Ramos (cell line): ENCODE results near the gene CDK5R1.

ENCODE experiments used
- in situ Hi-C: fragments of 300-500 bp; cut with MboI; formaldehyde crosslinking; loops from one replicate; pipeline ENCODE4 v1.14.3; 2022; ENCODE audit warnings: low sequenced_read_pairs; ENCODE audit not compliant: unreplicated experiment

Gene CDK5R1

DNA sequence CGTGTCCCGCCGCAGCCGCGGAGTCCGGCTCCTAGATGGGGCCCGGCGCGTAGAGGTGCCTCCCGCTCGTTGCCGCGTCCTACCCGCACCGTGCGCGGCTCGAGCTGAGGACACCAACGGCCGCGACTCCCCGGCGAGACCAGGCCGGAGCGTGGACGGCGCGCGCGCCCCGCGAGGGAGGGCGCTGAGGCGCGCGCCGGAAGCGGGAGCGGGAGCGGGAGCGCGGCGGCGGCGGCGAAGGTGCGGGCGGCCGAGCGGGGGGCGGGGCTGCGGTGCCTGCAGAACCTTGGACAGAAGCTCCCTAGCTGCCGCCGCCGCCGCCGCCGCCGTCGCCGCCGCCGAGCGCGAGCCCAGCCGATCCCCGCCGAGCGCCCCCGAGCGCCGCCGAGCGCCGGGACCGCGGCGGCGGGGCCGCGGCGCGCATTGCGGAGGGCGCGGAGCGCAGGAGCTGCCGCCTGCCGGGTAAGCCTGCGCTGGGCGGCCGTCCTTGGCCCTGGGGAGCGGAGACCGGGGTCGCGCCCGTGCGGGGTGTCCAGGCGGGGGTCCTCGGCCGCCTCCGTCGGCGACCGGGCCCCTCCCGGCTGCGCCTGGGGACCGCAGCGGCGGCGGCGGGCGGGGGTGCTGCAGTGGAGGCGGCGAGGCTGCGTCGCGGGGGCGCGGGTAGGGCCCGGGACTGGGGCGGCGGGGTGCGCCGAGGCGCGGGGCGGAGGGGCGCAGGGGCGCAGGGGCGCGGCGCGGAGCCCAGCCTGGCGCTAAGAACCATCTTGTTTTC, at the start of gene CDK5R1:
Gene CDK5R1 (plus strand): TSS at position 293 of the 772 bp plus-strand sequence. CDS start 628 bp downstream, outside the sequence.
- in situ Hi-C loops = no loop called here

DNA sequence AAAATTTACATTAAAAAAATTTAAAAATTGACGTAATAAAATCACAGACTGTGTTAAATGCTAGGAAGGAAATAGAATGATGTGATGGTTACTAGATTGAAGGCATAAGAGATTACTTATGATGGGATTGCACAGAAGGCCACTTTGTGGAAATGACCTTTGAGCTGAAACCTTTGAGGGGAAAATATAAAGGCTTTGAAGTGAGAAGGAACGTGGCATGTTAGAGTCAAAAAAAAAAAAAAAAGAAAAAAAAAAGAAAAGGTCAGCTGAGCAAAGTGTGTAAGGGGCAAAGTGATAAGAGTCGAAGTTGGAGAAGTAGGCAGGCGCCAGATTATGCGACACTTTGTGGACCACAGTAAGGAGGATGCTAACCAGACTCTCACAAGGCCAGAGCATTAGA, 46.1 kb upstream of the CDK5R1 start:
- in situ Hi-C loops = no loop called here

DNA sequence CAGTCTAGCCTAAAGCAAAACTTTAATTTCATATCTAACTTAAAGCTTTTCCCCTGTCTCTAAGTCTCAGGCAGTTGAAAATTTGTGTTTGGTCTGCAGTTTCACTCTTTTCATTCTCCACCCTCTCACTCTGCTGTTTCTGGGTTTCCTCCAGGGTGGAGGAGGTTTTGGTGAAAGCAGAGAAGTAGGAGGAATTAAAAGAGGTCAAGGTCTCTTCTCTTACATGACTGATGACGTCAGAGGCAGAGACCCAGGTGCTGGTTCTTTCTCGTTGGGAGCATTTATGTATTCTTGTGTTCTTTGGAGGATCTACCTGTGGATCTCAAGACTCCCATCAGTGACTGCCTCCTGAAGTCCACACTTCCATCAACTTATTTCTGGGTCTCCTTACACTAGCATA, 44.9 kb upstream of the CDK5R1 start:
- in situ Hi-C loops = no loop called here

DNA sequence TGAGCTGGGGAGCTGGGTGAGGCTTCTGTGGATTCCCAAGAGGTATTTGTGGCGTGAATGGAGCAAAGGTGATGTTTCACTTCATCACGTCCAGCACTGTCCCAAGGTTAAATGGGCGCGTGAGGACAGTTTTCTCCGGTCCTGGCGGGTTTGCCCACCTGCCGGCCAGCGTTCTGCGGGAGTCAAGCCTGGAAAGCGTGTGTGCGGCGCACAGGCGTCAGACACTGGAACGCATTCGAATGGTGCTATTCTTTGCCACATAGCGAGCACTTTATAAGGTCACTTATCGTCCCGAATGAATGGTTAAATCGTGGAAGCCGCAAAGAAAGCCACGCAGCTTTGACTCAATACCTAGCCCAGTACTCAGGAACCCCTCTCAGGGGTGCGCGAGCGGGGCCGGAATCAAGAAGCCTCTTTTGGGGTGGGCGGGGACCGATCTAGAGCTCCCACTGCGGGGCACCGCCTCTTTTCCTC, 42.9 kb upstream of the CDK5R1 start:
- in situ Hi-C loops = no loop called here

DNA sequence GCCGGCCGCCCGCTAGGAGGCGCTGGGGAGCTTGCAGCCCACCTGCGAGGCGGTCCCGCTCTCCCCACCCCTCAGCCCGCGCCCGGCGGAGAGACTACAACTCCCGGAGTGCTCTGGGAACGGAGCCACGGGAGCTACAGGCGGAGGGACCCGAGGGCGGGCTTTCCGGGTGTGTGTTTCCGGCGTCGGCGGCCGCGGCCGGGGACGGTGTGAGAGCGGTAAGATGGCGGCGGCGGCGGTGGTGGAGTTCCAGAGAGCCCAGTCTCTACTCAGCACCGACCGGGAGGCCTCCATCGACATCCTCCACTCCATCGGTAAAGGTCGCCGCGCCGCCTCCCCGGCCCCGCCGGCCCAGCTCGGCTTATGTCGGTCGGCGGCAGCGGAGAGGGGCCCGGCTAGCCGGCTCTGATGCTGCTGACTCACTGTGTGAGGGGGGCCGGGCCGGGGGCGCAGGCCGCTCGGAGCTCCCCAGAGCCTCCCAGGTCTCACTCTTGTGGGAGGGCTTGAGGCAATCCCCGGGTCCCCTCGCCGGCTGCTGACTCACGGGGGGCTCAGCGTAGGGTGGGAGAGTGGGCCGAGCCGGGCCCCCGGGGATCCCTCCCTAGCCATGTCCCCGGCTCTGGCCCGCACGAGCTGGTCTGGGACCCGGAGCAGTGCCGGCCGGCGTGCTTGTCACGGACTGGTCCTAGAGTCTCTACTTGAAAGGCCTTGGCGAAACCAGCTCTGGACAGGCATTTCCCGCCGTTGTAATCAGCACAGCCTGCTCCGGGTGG, 42.3 kb upstream of the CDK5R1 start, which contains the start of gene PSMD11:
Gene PSMD11 (plus strand): TSS at position 210 of the 773 bp plus-strand sequence. CDS start 14 bp downstream, at position 224.
- in situ Hi-C loops = no loop called here

DNA sequence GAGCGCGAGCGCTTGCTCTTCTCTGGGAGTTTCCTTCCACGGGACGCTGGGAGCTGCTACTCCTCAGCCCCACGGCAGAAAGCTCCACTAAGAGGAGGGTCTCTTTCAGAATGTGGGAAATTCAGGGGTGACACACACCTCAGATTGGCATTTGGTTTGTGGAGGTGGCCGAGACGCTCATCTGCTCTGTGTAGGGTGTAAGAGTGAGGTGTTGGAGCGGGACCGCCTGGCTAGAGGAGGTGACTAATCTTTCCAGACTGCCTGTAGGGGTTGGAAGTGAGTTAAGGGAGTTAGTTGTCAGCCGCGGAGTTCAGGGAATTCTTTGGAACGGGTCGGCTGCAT, 41.7 kb upstream of the CDK5R1 start:
- in situ Hi-C loops = no loop called here

DNA sequence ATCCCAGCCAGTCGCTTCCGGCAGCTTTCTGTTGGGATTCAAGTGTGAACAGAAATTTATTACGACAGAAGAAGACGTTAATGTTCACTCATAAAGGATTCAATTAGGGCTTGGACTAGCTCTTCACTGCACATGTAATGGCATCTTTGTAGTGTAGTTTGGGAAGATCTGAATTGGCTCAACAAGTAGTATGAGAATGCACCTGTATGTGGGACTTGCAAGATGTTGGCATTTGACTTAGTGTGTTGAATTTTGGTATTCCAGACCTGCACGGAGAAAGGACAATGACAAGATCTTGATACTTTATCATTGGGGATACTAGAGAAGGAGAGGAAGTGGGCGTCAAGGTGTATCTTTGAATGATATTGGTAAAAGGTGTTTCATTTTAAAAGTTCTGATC, 41.3 kb upstream of the CDK5R1 start:
- in situ Hi-C loops = no loop called here

DNA sequence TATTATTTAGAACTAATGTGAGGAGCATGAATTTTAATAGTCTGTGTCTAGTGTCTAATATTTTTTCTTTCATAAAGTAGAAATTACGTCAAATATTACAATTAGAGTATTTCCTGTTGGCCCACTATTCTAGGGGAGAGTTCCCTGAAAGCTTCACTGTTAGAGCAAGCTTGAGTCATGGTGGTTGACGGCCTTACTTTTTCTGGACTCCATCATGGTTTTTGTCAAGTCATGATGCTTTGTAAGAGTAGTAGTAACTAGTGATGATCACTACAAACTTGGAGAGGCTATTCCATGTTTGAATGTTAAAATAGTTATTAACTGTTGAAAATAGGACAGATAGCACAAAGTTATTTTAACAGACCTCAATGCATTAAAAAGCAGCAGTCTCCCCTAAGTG, 40.8 kb upstream of the CDK5R1 start:
- in situ Hi-C loops = no loop called here

DNA sequence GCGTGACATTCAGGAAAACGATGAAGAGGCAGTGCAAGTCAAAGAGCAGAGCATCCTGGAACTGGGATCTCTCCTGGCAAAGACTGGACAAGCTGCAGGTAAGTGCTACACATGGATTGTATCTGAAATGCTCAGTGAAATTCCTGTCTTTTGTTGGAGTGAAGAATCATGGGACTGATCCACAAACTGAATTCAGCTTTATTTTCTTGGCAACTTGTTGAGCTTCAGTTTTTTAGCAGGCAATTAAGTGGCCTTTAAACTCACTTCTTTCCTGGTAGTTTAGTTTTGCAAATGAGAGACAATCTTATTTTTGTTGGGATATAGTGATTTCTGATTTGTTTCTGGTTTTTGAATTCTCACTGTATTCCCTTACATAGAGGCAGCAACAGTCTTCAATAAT, 39.8 kb upstream of the CDK5R1 start:
- in situ Hi-C loops = no loop called here

DNA sequence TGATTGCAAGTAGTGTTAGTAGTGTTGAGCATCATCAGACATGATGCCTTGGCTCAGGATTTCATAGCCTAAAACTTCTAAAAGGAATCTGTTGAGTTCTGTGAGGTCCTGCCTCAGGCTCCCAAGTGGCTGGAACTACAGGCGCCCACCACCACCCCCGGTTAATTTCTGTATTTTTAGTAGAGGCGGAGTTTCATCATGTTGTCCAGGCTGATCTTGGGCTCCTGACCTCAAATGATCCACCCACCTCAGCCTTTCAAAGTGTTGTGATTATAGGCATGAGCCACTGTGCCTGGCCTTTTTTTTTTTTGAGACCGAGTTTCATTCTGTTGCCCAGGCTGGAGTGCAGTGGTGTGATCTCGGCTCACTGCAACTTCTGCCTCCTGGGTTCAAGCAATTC, 36.8 kb upstream of the CDK5R1 start:
- in situ Hi-C loops = loop anchor here (10.0 kb wide), 1 partner anchor 305 kb away; no protein-coding TSS in a partner anchor

DNA sequence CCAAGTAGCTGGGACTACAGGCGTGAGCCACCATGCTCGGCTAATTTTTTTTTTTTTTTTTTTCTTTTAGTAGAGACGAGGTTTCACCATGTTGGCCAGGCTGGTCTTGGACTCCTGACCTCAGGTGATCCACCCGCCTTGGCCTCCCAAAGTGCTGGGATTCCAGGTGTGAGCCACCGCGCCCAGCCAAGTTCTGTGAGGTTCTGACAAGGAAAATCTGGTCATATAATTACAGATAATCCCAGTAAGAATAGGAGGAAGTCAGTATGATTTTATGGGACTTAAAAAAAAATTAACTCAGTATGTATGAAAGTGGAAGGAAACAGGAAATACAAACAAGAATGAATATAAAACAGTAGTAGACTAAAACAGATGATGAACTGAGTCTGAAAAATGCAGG, 36.4 kb upstream of the CDK5R1 start:
- in situ Hi-C loops = loop anchor here (10.0 kb wide), 1 partner anchor 304 kb away; no protein-coding TSS in a partner anchor

DNA sequence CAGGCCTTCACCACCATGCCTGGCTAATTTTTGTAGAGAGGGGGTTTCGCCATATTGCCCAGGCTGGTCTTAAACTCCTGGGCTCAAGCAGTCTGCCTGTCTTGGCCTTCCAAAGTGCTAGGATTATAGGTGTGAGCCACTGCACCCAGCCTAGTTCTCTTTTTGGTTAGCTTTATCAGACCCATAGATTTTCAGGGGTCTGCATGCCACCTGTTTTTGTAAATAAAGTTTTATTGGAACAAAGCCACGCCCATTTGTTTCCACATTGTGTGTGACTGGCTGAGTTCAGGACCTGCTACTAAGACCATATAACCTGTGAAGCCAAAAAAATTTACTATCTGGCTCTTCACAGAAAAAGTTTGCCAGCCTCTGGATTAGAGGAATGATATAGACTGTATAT, 34.9 kb upstream of the CDK5R1 start:
- in situ Hi-C loops = loop anchor here (10.0 kb wide), 1 partner anchor 303 kb away; no protein-coding TSS in a partner anchor

DNA sequence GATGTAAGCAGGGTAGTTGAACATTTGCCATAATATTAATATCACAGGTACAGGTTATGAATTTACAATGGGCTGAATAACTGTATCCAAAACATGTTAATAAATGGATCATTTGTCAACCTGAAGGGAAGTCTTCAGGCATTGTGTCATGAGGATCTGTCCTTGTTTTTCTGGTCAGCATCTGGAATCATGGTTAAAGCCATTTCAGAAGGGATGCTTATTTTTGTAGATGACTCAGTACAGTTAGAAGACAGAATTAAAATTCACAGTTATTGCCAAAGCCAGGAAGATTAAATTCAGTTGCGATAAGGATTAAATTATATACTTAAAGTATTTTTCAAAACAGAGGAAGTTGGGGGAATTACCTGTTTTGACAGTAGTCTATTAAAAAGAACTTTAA, 34.5 kb upstream of the CDK5R1 start:
- in situ Hi-C loops = loop anchor here (10.0 kb wide), 1 partner anchor 303 kb away; no protein-coding TSS in a partner anchor

DNA sequence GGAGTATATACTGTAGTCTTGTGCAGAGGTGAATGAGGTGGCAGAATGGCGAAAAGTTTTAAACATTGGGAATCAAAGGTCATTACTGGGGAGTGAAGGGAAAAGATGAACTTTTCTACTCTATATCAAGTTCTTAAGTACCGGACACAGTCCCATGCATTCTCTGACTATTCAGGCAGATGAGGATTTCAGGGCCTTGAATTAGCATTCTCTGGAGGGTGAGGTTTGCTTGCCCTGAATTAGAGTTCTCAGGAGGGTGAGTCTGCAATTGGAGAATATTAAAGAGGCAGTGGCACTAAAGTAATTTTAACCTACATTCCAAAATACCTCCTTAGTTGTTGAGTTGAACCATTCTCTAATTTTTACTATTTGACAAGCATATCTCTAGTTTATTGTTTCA, 33.4 kb upstream of the CDK5R1 start:
- in situ Hi-C loops = loop anchor here (10.0 kb wide), 1 partner anchor 301 kb away; no protein-coding TSS in a partner anchor

DNA sequence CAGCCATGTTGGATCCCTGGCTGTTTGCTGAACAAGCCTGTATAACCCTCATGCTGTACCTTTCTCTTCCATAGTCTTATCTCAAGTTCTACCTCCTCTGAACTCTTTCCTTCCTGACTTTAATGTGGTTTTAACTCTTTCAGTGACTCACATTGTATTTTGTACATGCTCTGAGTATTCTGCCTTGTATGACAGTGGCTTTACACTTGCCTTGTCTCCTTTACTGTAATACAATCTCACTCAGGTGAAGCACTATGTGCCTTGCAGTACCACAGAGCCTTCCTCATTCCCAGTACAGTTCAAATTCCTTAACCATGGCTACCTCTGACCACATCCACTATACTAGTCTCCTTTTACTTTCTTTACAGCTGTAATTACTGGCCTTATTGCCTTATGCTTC, 28.4 kb upstream of the CDK5R1 start:
- in situ Hi-C loops = loop anchor here (10.0 kb wide), 1 partner anchor 296 kb away; no protein-coding TSS in a partner anchor

DNA sequence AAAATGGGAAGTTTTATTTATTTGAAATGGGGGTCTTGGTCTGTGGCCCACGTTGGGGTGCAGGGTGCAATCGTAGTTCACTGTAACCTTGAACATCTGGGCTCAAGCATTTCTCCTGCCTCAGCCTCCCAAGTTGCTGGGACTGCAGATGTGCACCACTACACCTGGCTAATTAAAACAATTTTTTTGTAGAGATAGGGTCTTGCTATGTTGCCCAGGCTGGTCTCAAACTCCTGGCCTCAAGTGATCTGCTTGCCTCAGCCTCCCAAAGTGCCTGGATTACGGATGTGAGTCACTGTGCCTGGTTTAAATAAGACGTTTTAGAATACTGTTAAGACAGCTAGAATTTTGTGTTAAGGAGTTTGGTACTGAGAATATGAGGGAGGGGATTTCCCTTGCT, 26.7 kb upstream of the CDK5R1 start:
- in situ Hi-C loops = no loop called here

DNA sequence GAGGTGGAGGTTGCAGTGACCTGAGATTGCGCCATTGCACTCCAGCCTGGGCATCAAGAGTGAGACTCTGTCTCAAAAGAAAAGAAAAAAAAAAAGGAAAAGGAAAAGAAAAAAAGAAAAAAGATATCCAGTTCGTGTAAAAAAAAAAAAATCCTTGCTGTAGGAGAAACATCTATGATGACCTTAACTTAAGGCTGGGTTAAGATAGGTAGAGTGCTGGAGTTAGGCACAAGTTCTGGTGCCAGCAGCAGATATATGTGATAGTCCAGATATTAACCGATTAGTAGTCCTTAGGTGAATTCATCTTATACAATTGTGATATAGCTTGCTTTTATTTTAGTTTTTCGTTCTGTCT, 25.3 kb upstream of the CDK5R1 start:
- in situ Hi-C loops = no loop called here

DNA sequence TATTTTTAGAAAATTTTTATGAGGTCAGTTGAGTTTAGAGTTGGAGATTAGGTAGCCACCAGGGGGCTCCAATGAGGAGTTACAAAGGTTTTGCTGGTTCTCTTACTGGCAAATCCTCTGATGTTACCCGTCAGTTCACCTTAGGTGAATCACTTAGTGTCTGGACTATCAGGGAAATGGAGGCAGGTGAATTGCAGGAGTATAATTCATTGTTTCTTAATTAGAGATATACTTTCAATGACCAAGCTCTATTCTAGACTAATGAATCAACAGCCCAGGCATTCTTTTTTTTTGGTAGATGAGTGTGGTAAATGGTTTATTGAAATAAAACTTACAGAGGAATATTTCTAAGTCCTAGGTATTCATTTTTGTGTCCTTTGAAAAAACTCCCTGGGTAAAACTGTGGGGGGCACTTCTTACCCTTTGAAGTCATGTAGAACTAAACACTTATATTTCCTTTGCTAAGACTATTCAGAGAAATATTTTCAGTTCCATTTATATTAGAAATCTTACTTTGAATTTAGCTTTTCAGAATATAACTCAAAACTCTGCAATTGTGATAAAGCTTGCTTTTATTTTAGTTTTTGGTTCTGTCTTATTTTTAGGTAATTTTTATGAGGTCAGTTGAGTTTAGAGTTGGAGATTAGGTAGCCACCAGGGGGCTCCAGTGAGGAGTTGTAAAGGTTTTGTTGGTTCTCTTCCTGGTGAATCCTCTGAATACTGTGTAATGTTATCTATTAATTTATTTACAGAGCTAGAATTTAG, 24.8 kb upstream of the CDK5R1 start:
- in situ Hi-C loops = no loop called here

DNA sequence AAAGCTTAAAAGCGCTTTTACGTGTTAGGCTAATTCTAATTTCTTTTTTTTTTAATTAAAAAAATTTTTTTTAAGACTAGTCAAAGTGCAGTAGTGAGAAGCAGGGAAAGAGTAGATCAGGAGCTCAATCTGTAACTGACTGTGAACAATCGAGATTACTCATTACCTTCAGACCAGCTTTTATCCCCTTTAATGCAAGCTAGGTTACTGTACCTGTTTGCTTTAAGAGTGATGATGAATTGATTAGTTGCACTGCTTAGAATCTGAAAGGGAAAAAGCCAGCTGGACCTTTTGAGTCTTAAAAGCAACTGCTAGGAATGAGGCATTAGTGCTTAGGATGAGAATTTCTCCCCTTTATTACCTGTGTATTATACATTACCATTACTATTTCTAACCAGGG, 23.5 kb upstream of the CDK5R1 start:
- in situ Hi-C loops = no loop called here

DNA sequence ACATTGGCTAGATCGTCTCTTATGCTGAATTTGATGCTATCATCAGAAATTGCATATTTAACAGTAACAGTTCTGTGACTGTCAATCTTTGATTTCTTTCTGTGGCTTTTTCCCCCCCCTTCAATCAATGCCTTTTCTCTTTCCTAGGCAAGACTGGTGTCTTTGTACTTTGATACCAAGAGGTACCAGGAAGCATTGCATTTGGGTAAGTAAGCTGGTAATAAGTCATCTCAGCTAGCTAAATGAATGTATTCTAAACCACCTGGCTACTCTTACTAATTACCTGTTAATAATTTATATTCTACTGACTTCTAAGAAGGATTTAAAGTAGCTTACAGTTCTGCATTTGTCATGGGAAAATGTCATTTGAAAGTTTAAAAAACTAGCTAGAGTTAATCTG, 22.4 kb upstream of the CDK5R1 start:
- in situ Hi-C loops = no loop called here
